H9 (cell line): ENCODE results near the gene ALX4. TPM values are rescaled to one million over a fixed set of nuclear protein-coding genes. Genes with fewer than 3 reads are reported as not detected.

Experiments
- DNase-seq: peaks from one replicate; pipeline ENCODE4 v3.0.0-alpha.2; 2017
- H2AFZ ChIP-seq: one replicate; pipeline ENCODE4 v1.6.1; 2013; ENCODE audit warnings: mild to moderate bottlenecking, low read length, control low read depth, moderate library complexity
- H2AK5ac ChIP-seq: 2 replicates; pipeline ENCODE4 v1.6.1; 2013; ENCODE audit warnings: low read length, control low read depth, mixed read lengths; ENCODE audit not compliant: insufficient read length
- H2BK120ac ChIP-seq: one replicate; pipeline ENCODE4 v1.6.1; 2013; ENCODE audit warnings: low read depth, mild to moderate bottlenecking, low read length, control low read depth, inconsistent platforms; ENCODE audit not compliant: poor library complexity, severe bottlenecking
- H2BK12ac ChIP-seq: 2 replicates; pipeline ENCODE4 v1.6.1; 2013; ENCODE audit warnings: low read length, control low read depth, mixed read lengths, low read depth; ENCODE audit not compliant: insufficient read length
- H2BK15ac ChIP-seq: 2 replicates; pipeline ENCODE4 v1.6.1; 2013; ENCODE audit warnings: low read depth, low read length, control low read depth
- H2BK20ac ChIP-seq: one replicate; pipeline ENCODE4 v1.6.1; 2013; ENCODE audit warnings: low read depth, mild to moderate bottlenecking, low read length, control low read depth, inconsistent platforms; ENCODE audit not compliant: poor library complexity, severe bottlenecking
- H2BK5ac ChIP-seq: 2 replicates; pipeline ENCODE4 v1.6.1; 2013; ENCODE audit warnings: low read length, control low read depth, mixed read lengths; ENCODE audit not compliant: insufficient read length
- H3K14ac ChIP-seq: 2 replicates; pipeline ENCODE4 v1.6.1; 2013; ENCODE audit warnings: low read length, control low read depth; ENCODE audit not compliant: insufficient read depth
- H3K18ac ChIP-seq: 2 replicates; pipeline ENCODE4 v1.6.1; 2013; ENCODE audit warnings: low read depth, mild to moderate bottlenecking, mixed read lengths, low read length, control low read depth; ENCODE audit not compliant: insufficient read length
- H3K23ac ChIP-seq: 2 replicates; pipeline ENCODE4 v1.6.1; 2013; ENCODE audit warnings: low read length, control low read depth, mixed read lengths, low read depth; ENCODE audit not compliant: insufficient read length
- H3K23me2 ChIP-seq: 2 replicates; pipeline ENCODE4 v1.6.1; 2013; ENCODE audit warnings: low read depth, mild to moderate bottlenecking, mixed read lengths, low read length, control low read depth; ENCODE audit not compliant: insufficient read length, poor library complexity, severe bottlenecking
- H3K27ac ChIP-seq: 2 replicates; pipeline ENCODE4 v1.5.1; 2013; ENCODE audit warnings: low read length, control low read depth, mixed read lengths, low read depth; ENCODE audit not compliant: insufficient read length
- H3K27me3 ChIP-seq: 2 replicates; pipeline ENCODE4 v1.6.1; 2013; ENCODE audit warnings: low read length, control low read depth, inconsistent platforms; ENCODE audit not compliant: insufficient read depth
- H3K4ac ChIP-seq: 2 replicates; pipeline ENCODE4 v1.6.1; 2013; ENCODE audit warnings: low read depth, mild to moderate bottlenecking, control low read depth, inconsistent platforms, low read length, moderate library complexity
- H3K4me1 ChIP-seq: 2 replicates; pipeline ENCODE4 v1.6.1; 2013; ENCODE audit warnings: low read length, control low read depth, inconsistent platforms; ENCODE audit not compliant: insufficient read depth
- H3K4me2 ChIP-seq: 2 replicates; pipeline ENCODE4 v1.6.1; 2013; ENCODE audit warnings: low read length, control low read depth, mixed read lengths; ENCODE audit not compliant: insufficient read length, insufficient read depth
- H3K56ac ChIP-seq: 2 replicates; pipeline ENCODE4 v1.6.1; 2013; ENCODE audit warnings: low read depth, mild to moderate bottlenecking, mixed read lengths, low read length, control low read depth; ENCODE audit not compliant: insufficient read length
- H3K79me1 ChIP-seq: 2 replicates; pipeline ENCODE4 v1.6.1; 2013; ENCODE audit warnings: low read depth, mild to moderate bottlenecking, moderate library complexity, low read length, control low read depth, inconsistent platforms; ENCODE audit not compliant: insufficient read depth, poor library complexity, severe bottlenecking
- H3K79me2 ChIP-seq: 2 replicates; pipeline ENCODE4 v1.6.1; 2013; ENCODE audit warnings: low read length, control low read depth, inconsistent platforms; ENCODE audit not compliant: insufficient read depth
- H3K9ac ChIP-seq: 2 replicates; pipeline ENCODE4 v1.6.1; 2013; ENCODE audit warnings: low read length, control low read depth, mixed read lengths; ENCODE audit not compliant: insufficient read length; ENCODE audit errors: extremely low read depth
- H3K9me3 ChIP-seq: one replicate; pipeline ENCODE4 v1.6.1; 2013; ENCODE audit warnings: low read depth, low read length, inconsistent platforms; ENCODE audit not compliant: control insufficient read depth
- H3T11ph ChIP-seq: one replicate; pipeline ENCODE4 v1.6.1; 2013; ENCODE audit warnings: mild to moderate bottlenecking, low read length, control low read depth, inconsistent platforms
- H4K20me1 ChIP-seq: one replicate; pipeline ENCODE4 v1.6.1; 2013; ENCODE audit not compliant: control insufficient read depth, insufficient read length, insufficient read depth
- H4K5ac ChIP-seq: 2 replicates; pipeline ENCODE4 v1.6.1; 2013; ENCODE audit warnings: low read depth, mild to moderate bottlenecking, mixed read lengths, low read length, control low read depth; ENCODE audit not compliant: insufficient read length
- H4K8ac ChIP-seq: replicated peaks from 2 replicates; pipeline ENCODE4 v1.6.1; 2013; ENCODE audit warnings: low read length, control low read depth, mixed read lengths, low read depth; ENCODE audit not compliant: insufficient read length
- H4K91ac ChIP-seq: 2 replicates; pipeline ENCODE4 v1.6.1; 2013; ENCODE audit warnings: low read depth, mild to moderate bottlenecking, moderate library complexity, mixed read lengths, low read length, control low read depth; ENCODE audit not compliant: insufficient read length
- H3K27ac Mint-ChIP-seq, 3 experiments: 2 replicates in 2 of 3; 3 replicates in 1 of 3; pipeline ENCODE4 v1.8.0; 2020 to 2021; ENCODE audit warnings: mixed read lengths in 3 of 3, mild to moderate bottlenecking in 1 of 3, moderate library complexity in 1 of 3
- H3K27me3 Mint-ChIP-seq: 2 replicates; pipeline ENCODE4 v1.8.0; 2021; ENCODE audit warnings: low read depth, mild to moderate bottlenecking, moderate library complexity, mixed read lengths
- H3K36me3 Mint-ChIP-seq, 3 experiments: 2 replicates in 2 of 3; 3 replicates in 1 of 3; pipeline ENCODE4 v1.8.0; 2020 to 2021; ENCODE audit warnings: low read depth in 3 of 3, mixed read lengths in 3 of 3; ENCODE audit not compliant: insufficient read depth in 1 of 3
- H3K4me1 Mint-ChIP-seq, 2 experiments: 2 replicates each; pipeline ENCODE4 v1.8.0; 2020; ENCODE audit warnings: mixed read lengths in 2 of 2
- H3K4me3 Mint-ChIP-seq, 2 experiments: 2 replicates in 1 of 2; 3 replicates in 1 of 2; pipeline ENCODE4 v1.8.0; 2020 to 2021; ENCODE audit warnings: mild to moderate bottlenecking in 2 of 2, mixed read lengths in 2 of 2, moderate library complexity in 1 of 2
- H3K9me3 Mint-ChIP-seq, 2 experiments: 2 replicates in 1 of 2; 3 replicates in 1 of 2; pipeline ENCODE4 v1.8.0; 2020; ENCODE audit warnings: mild to moderate bottlenecking in 2 of 2, mixed read lengths in 2 of 2, moderate library complexity in 1 of 2
- WGBS: extraction: QIAGEN DNeasy Blood & Tissue Kit; methylation state at CpG from one replicate; pipeline ENCODE4 v1.1.7; 2013; ENCODE audit warnings: missing lambda C conversion rate, low lambda C conversion rate, mixed read lengths; ENCODE audit not compliant: insufficient read length; ENCODE audit errors: extremely low coverage; 5-methylcytosine and 5-hydroxymethylcytosine counted together
- total RNA-seq: library from RNA; stranded (reverse); gene quantifications from 2 replicates; pipeline ENCODE4 v1.2.1, GENCODE V29; 2021
- TF ChIP-seq, protein P1 (sequence below): fragments of 200-600 bp; sonication (generic); conservative IDR thresholded peaks from 3 replicates; pipeline ENCODE4 v1.8.0; 2021; ENCODE audit warnings: antibody characterized with exemption, mild to moderate bottlenecking

The ALX4 gene
- total RNA-seq, 1 experiment from 2014 or later = not detected

DNA sequence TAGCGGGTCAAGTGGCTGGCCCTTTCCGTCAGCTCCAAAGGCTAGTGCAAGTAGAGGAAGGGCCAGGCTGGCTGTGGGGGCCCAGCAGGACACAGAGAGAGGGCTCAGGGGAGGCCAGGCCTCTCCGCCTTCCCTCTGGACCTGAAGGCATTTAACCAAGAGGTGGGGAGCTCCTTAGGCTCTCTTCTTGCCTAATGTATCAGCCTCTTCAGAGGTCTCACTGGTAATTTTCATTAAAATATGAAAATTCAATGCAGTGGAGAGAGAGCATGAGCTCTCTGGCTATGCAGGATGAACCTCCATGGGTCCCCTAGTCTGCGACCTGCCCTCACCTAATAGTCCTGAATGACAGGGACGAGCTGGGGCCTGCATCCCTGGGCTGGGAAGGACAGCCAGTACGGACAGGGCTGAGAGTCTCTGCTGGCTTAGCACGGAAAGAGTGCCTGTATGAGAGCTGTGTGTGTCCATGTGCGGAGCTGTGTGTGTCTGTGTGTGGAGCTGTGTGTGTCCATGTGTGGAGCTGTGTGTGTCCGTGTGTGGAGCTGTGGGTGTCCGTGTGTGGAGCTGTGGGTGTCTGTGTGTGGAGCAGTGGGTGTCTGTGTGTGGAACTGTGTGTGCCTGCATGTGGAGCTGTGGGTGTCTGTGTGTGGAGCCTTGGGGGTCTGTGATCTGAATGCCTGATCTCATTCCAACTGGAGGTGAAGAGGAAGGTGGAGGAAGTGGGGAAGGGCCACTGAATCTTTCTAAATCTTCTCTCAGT is 2.4 kb downstream of the ALX4 start:
- no peak overlapping the region for H2AFZ ChIP-seq
- DNase-seq = no peak
- Mint-ChIP-seq H3K27ac (no peak overlapping the region), H3K4me3 (peak overlapping the region in 1 of 2 experiments; percentile 5; a peak in 2 of 5 replicates), H3K36me3 (no peaks in the 10 kb centered on the region; a peak in 2 of 7 replicates), H3K4me1 (peaks cover 42 to 63% of the 10 kb centered on the region in 2 experiments), H3K9me3 (peaks cover 0 to 13% of the 10 kb centered on the region in 2 experiments; a peak in 3 of 5 replicates), H3K27me3 (peaks cover 100% of the 10 kb centered on the region)
- no peaks in the 10 kb centered on the region for H3K9me3 ChIP-seq
- no peak overlapping the region for H4K5ac ChIP-seq
- H4K20me1 ChIP-seq = no peaks in the 10 kb centered on the region
- H4K8ac ChIP-seq = no peak overlapping the region
- H2AK5ac ChIP-seq = no peak overlapping the region
- H3K79me2 ChIP-seq = no peaks in the 10 kb centered on the region
- no peak overlapping the region for H2BK5ac ChIP-seq
- no peak overlapping the region for H3K27ac ChIP-seq
- H3K4me2 ChIP-seq = no peak overlapping the region
- H3K27me3 ChIP-seq = peaks cover 97% of the 10 kb centered on the region
- no peak overlapping the region for H2BK20ac ChIP-seq
- no peak overlapping the region for H4K91ac ChIP-seq
- no peak overlapping the region for H2BK15ac ChIP-seq
- no peak overlapping the region for H3K9ac ChIP-seq
- H3K18ac ChIP-seq = no peak overlapping the region
- TF ChIP-seq, protein P1, sequence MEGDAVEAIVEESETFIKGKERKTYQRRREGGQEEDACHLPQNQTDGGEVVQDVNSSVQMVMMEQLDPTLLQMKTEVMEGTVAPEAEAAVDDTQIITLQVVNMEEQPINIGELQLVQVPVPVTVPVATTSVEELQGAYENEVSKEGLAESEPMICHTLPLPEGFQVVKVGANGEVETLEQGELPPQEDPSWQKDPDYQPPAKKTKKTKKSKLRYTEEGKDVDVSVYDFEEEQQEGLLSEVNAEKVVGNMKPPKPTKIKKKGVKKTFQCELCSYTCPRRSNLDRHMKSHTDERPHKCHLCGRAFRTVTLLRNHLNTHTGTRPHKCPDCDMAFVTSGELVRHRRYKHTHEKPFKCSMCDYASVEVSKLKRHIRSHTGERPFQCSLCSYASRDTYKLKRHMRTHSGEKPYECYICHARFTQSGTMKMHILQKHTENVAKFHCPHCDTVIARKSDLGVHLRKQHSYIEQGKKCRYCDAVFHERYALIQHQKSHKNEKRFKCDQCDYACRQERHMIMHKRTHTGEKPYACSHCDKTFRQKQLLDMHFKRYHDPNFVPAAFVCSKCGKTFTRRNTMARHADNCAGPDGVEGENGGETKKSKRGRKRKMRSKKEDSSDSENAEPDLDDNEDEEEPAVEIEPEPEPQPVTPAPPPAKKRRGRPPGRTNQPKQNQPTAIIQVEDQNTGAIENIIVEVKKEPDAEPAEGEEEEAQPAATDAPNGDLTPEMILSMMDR = no peak
- no peak overlapping the region for H3T11ph ChIP-seq
- no CpG with 5 or more reads among the region's 10 CpGs for WGBS
- H3K79me1 ChIP-seq = no peaks in the 10 kb centered on the region
- no peak overlapping the region for H3K56ac ChIP-seq
- no peak overlapping the region for H3K23ac ChIP-seq
- peaks cover 13% of the 10 kb centered on the region for H3K23me2 ChIP-seq
- no peak overlapping the region for H2BK120ac ChIP-seq
- no peak overlapping the region for H3K4ac ChIP-seq
- no peak overlapping the region for H2BK12ac ChIP-seq
- H3K4me1 ChIP-seq = no peaks in the 10 kb centered on the region; the same call in 1 of the 2 replicates
- no peak overlapping the region for H3K14ac ChIP-seq
